ENCODE measurements around the gene ERC1.
"Not testable (repeated sequence)": the region's sequence is repeated elsewhere in the genome, so short reads cannot be mapped to it uniquely, and the experiment has no call there.

The ERC1 gene

DNA sequence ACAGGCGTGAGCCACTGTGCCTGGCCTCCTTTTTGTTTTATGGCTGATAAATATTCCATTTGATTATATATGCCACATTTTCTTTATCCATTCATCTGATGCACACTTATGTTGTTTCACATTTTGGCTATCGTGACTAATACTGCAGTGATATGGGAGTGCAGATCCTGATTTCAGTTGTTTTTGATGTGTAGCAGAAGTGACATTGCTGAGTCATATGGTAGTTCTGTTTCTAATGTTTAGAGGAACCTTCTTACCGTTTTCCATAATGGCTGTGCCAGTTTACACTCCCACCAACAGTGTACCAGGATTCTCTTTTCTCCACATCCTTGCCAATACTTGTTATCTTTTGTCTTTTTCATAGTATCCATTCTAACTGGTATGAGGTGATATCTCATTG, 235.9 kb downstream of the ERC1 start:
- peak overlapping the region; percentile 53 for H3K27ac Mint-ChIP-seq
- H3K4me3 Mint-ChIP-seq = no peak overlapping the region
- no peaks in the 10 kb centered on the region for H3K9me3 Mint-ChIP-seq
- no peak for DNase-seq
- no peaks in the 10 kb centered on the region for H3K27me3 Mint-ChIP-seq
- H3K4me1 Mint-ChIP-seq (ENCODE audit: low read depth) = peaks cover 20% of the 10 kb centered on the region
- H3K36me3 Mint-ChIP-seq (ENCODE audit: low read depth) = peaks cover 11% of the 10 kb centered on the region

DNA sequence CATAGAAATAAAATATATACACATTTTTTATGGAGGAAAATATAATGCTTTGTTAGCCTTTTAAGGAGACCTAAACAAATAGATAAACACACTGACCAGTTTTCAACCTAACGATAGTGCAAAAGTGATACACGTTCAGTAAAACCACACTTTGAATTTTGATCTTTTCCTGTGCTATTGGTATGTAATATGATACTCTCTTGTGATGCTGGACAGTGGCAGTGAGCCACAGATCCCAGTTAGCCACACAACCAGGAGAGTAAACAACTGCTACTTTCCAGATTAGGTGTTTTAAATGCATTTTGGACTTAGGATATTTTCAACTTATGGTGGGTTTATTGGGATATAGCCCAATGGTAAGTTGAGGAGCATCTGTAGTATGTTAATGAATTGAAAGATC, 243.1 kb downstream of the ERC1 start:
- H3K4me1 Mint-ChIP-seq (ENCODE audit: low read depth) = no peaks in the 10 kb centered on the region
- DNase-seq = no peak
- no peak overlapping the region for H3K4me3 Mint-ChIP-seq
- peaks cover 31% of the 10 kb centered on the region for H3K36me3 Mint-ChIP-seq (ENCODE audit: low read depth)
- H3K27me3 Mint-ChIP-seq = no peaks in the 10 kb centered on the region
- no peaks in the 10 kb centered on the region for H3K9me3 Mint-ChIP-seq
- no peak overlapping the region for H3K27ac Mint-ChIP-seq

DNA sequence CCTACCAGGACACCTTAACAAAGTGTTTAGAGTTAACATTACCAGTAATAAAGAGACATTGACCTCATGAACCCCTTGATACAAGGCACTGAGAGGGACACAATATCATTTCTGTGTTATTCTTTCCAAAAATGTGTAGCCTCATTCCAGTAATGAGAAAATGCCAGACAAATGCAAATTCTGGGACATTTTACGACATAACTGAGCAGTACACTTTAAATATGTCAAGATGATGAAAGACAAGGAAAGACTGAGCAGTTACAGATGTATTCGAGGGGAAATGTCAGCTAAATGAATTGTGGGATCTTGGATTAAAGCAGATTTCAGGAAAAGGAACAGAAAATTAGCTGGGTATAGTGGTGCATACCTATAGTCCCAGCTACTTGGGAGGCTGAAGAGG, 255.6 kb downstream of the ERC1 start:
- Mint-ChIP-seq H3K4me1 (ENCODE audit: low read depth) (no peaks in the 10 kb centered on the region), H3K4me3 (no peak overlapping the region), H3K9me3 (no peaks in the 10 kb centered on the region), H3K27me3 (no peaks in the 10 kb centered on the region), H3K27ac (no peak overlapping the region), H3K36me3 (ENCODE audit: low read depth) (peaks cover 5% of the 10 kb centered on the region)
- no peak for DNase-seq

DNA sequence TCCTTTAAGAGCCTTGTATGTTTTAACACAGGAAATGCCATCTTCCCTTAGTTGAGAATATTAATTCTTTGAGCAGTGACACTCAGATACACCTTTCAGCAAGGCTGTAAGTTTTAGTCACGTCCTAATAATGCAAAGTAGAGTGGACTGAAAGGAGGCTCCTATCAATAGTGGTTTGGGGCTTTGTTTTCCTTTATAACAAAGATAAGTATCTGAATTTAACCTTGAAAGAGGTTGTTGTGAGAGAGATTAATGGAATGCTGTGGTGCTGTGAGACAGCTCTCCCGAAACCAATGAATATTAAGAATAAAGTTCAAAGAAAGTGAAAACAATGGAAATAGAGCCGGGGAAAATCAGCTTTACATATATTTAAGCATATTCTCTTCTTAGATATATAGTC, 259.6 kb downstream of the ERC1 start:
- Mint-ChIP-seq H3K9me3 (no peaks in the 10 kb centered on the region), H3K4me1 (ENCODE audit: low read depth) (no peaks in the 10 kb centered on the region), H3K27ac (no peak overlapping the region), H3K27me3 (no peaks in the 10 kb centered on the region), H3K36me3 (ENCODE audit: low read depth) (peaks cover 6% of the 10 kb centered on the region), H3K4me3 (no peak overlapping the region)
- no peak for DNase-seq

DNA sequence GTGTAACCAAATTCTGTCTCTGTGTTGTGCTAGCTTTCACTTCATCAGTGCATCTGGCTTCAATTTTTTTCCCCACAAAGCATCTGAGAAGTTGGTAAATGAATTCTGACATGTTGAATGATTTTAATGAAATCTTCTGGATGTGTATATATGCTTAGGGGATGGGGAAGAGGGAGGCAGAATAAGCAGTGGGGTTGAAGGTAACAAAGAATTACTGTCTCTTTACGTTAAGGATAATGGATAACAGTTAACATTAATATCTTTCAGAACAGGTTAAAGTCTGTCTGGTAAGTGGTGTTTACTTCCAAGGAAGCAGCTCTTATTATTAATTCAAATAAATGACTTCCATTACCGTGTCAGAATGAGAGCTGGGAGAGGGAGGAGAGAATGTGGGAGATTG, 261.7 kb downstream of the ERC1 start:
- Mint-ChIP-seq H3K27ac (no peak overlapping the region), H3K36me3 (ENCODE audit: low read depth) (peaks cover 18% of the 10 kb centered on the region), H3K27me3 (no peaks in the 10 kb centered on the region), H3K9me3 (no peaks in the 10 kb centered on the region), H3K4me3 (no peak overlapping the region), H3K4me1 (ENCODE audit: low read depth) (no peaks in the 10 kb centered on the region)
- no peak for DNase-seq

DNA sequence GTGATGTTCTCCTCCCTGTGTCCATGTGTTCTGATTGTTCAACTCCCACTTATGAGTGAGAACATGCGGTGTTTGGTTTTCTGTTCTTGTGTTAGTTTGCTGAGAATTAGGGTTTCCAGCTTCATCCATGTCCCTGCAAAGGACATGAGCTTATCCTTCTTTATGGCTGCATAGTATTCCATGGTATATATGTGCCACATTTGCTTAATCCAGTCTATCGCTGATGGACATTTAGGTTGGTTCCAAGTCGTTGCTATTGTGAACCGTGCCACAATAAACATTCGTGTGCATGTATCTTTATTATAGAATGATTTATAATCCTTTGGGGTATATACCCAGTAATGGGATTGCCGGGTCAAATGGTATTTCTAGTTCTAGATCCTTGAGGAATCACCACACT, 264.1 kb downstream of the ERC1 start:
- not testable (repeated sequence) for H3K9me3 Mint-ChIP-seq; H3K27ac Mint-ChIP-seq; H3K27me3 Mint-ChIP-seq; H3K4me3 Mint-ChIP-seq; DNase-seq; H3K4me1 Mint-ChIP-seq (ENCODE audit: low read depth)
- peaks cover 23% of the 10 kb centered on the region for H3K36me3 Mint-ChIP-seq (ENCODE audit: low read depth)

DNA sequence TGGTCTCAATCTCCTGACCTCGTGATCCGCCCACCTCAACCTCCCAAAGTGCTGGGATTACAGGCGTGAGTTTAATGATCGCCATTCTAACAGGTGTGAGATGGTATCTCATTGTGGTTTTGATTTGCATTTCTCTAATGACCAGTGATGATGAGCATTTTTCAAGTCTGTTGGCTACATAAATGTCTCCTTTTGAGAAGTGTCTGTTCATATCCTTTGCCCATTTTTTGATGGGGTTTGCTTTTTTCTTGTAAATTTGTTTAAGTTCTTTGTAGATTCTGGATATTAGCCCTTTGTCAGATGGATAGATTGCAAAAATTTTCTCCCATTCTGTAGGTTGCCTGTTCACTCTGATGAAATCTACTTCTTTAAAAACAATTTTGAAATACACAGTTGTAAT, 264.8 kb downstream of the ERC1 start:
- H3K36me3 Mint-ChIP-seq (ENCODE audit: low read depth) = peaks cover 27% of the 10 kb centered on the region
- H3K27me3 Mint-ChIP-seq; H3K4me3 Mint-ChIP-seq; DNase-seq; H3K4me1 Mint-ChIP-seq (ENCODE audit: low read depth); H3K27ac Mint-ChIP-seq; H3K9me3 Mint-ChIP-seq: not testable (repeated sequence)

DNA sequence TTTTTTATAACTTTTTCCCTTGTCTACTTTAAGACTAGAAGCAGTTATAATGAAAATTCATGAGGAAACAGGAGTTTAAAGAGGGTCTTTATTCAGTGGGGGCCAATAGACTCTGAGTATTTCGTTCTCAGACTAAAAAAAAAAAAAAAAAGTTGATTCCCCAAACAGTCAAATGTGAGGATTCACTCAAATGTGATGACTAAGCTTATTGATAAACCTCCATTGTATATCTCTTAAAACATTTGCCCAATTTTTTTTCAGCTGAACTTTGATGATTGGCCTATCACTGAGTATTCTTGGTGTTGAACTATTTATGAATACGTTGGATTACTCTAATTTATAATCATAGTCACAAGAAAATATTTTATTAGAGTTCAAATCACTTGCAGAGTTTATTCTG, 265.3 kb downstream of the ERC1 start:
- DNase-seq = no peak
- peaks cover 30% of the 10 kb centered on the region for H3K36me3 Mint-ChIP-seq (ENCODE audit: low read depth)
- no peak overlapping the region for H3K4me3 Mint-ChIP-seq
- H3K27ac Mint-ChIP-seq = no peak overlapping the region
- H3K9me3 Mint-ChIP-seq = no peaks in the 10 kb centered on the region
- no peaks in the 10 kb centered on the region for H3K27me3 Mint-ChIP-seq
- no peaks in the 10 kb centered on the region for H3K4me1 Mint-ChIP-seq (ENCODE audit: low read depth)

DNA sequence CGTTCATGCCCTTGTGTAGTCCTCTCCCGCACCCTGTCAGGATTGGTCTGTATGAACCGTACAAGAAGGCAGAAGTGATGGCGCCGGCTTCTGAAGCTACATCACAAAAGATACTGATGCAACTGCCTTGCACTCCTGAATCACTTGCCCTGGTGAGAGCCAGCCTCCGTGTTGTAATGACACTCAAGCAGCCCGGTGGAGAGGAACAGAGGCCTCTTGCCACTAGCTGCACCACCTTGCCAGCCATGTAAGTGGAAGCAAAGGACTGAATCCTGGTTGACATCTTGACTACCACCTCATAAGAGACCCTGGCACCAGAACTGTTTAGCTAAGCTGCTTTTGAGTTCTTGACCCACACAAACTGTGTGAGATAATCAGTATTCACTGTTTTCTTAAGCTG, 266.0 kb downstream of the ERC1 start:
- H3K27me3 Mint-ChIP-seq = no peaks in the 10 kb centered on the region
- H3K9me3 Mint-ChIP-seq = no peaks in the 10 kb centered on the region
- H3K4me3 Mint-ChIP-seq = no peak overlapping the region
- DNase-seq = no peak
- peaks cover 36% of the 10 kb centered on the region for H3K36me3 Mint-ChIP-seq (ENCODE audit: low read depth)
- no peaks in the 10 kb centered on the region for H3K4me1 Mint-ChIP-seq (ENCODE audit: low read depth)
- no peak overlapping the region for H3K27ac Mint-ChIP-seq

DNA sequence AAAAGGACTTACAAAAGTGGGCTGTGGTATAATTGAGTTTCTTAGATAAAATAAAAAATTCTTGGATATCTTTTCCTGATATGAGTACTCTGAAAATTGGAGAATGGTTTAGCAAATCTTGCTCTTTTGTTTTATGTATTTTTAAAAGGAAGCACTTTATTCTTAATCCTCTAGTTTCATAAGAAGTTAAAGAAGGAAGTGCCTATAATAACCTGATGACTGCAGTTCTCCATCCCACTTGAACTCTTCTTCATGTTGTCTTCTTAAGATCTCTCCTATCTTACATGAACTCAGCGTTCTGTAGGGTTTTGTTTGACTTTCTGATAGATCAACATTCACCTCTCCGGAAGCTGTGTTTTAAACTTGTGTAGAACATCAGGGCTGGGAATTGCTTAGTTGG, 271.0 kb downstream of the ERC1 start:
- Mint-ChIP-seq H3K27ac (no peak overlapping the region), H3K4me1 (ENCODE audit: low read depth) (no peaks in the 10 kb centered on the region), H3K4me3 (no peak overlapping the region), H3K27me3 (no peaks in the 10 kb centered on the region), H3K36me3 (ENCODE audit: low read depth) (peaks cover 57% of the 10 kb centered on the region), H3K9me3 (no peaks in the 10 kb centered on the region)
- no peak for DNase-seq

DNA sequence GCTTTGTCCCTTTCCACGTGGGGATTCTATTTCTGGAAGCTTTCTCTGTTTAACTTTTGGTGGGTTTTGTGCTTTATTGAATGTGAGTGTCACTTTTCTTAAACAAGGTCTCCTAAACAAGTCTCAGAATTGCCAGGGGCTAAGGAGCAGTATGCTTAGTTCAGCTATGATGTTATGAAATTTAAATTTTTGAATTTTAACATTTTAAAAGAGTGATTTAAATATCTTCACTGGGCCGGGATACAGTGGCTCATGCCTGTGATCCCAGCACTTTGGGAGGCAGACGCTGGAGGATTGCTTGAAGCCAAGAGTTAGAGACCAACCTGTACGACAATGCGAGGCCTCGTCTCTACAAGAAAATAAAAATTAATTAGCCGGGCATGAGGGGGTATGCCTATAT, 276.2 kb downstream of the ERC1 start:
- H3K27me3 Mint-ChIP-seq = no peaks in the 10 kb centered on the region
- H3K4me3 Mint-ChIP-seq = no peak overlapping the region
- H3K27ac Mint-ChIP-seq = no peak overlapping the region
- DNase-seq = no peak
- peaks cover 7% of the 10 kb centered on the region for H3K4me1 Mint-ChIP-seq (ENCODE audit: low read depth)
- peaks cover 52% of the 10 kb centered on the region for H3K36me3 Mint-ChIP-seq (ENCODE audit: low read depth)
- H3K9me3 Mint-ChIP-seq = no peaks in the 10 kb centered on the region

DNA sequence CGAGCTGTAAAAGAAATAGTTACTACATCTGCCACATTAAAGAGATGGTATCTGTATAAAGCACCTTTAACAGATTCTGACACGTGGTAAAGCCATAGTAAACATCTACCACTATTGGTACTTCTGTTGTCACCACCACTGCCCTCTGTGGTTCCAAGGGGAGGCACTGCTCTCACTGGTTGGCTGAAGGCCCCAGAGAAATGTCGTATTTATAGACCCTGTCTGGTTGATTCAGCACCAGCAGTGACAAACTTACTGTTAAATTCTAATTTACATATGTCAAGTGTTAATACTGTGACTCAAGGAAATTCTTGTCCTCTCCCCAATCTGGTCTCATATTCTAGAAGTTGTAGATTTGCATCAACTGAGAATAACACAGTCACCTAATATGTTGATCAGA, 281.1 kb downstream of the ERC1 start:
- H3K27me3 Mint-ChIP-seq = no peaks in the 10 kb centered on the region
- no peak for DNase-seq
- peaks cover 15% of the 10 kb centered on the region for H3K36me3 Mint-ChIP-seq (ENCODE audit: low read depth)
- H3K4me3 Mint-ChIP-seq = no peak overlapping the region
- H3K27ac Mint-ChIP-seq = no peak overlapping the region
- peaks cover 10% of the 10 kb centered on the region for H3K4me1 Mint-ChIP-seq (ENCODE audit: low read depth)
- H3K9me3 Mint-ChIP-seq = no peaks in the 10 kb centered on the region

DNA sequence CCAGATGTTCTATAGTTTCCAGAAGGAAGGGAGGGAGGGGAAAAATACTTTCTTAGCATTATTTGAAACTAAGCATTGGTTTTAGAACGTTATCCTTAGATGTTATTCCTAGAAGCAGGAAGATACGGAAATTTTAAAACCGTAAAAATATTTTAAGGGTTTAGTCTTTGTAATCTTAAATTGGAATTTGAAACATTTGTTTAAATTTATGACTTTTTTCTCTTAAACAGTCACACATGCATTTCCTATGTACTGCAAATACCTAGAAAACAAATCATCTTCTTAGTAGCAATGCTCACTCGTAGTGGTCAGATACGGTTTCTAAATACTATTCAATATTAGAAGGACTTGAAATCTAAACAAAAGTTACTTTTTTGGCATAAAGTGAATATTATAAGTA, 282.0 kb downstream of the ERC1 start:
- DNase-seq = no peak
- Mint-ChIP-seq H3K9me3 (no peaks in the 10 kb centered on the region), H3K27ac (no peak overlapping the region), H3K4me3 (no peak overlapping the region), H3K36me3 (ENCODE audit: low read depth) (peaks cover 13% of the 10 kb centered on the region), H3K4me1 (ENCODE audit: low read depth) (peaks cover 18% of the 10 kb centered on the region), H3K27me3 (no peaks in the 10 kb centered on the region)

DNA sequence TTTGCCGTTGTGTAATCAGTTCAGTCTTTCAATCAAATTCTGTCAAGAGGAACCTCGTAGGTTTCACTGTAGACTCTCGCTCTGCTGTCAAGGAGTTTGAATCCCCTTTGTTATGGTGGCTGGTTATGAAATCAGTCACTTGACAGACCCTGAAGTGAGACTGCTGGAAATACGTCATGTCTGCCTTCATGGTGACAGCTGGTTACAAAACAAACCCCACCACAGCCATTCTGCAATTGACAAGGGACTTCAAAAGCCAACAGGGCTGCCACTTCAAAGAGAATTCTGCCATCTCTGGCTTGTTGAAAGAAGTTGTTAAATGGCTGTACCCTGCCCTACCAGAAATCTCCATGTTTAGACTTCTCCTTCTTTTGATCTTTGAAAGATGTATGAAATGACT, 286.9 kb downstream of the ERC1 start:
- peak overlapping the region; percentile 7 for H3K27ac Mint-ChIP-seq
- no peaks in the 10 kb centered on the region for H3K9me3 Mint-ChIP-seq
- no peaks in the 10 kb centered on the region for H3K27me3 Mint-ChIP-seq
- peaks cover 15% of the 10 kb centered on the region for H3K4me1 Mint-ChIP-seq (ENCODE audit: low read depth)
- peaks cover 4% of the 10 kb centered on the region for H3K36me3 Mint-ChIP-seq (ENCODE audit: low read depth)
- no peak for DNase-seq
- no peak overlapping the region for H3K4me3 Mint-ChIP-seq

DNA sequence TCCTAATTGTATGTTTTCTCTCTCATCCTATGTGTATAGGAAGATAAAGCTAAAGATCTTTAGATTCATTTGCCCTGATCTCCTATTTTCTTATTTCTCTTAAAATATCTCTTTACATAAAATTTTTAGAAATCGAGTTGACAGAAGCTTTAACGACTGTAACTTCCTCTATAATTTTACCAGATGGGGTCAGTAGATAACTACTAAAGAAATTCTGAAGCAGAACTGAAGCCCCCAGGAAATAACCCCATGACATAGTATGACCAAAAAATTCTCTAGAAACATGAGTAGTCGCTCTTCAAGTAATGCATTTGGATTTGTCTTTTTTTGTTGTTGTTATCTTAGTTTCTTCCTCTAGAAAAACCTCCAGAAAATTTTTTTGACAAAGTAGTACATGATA, 288.0 kb downstream of the ERC1 start:
- Mint-ChIP-seq H3K27me3 (no peaks in the 10 kb centered on the region), H3K4me3 (no peak overlapping the region), H3K9me3 (no peaks in the 10 kb centered on the region), H3K4me1 (ENCODE audit: low read depth) (peaks cover 15% of the 10 kb centered on the region), H3K27ac (no peak overlapping the region), H3K36me3 (ENCODE audit: low read depth) (peaks cover 4% of the 10 kb centered on the region)
- DNase-seq = no peak

DNA sequence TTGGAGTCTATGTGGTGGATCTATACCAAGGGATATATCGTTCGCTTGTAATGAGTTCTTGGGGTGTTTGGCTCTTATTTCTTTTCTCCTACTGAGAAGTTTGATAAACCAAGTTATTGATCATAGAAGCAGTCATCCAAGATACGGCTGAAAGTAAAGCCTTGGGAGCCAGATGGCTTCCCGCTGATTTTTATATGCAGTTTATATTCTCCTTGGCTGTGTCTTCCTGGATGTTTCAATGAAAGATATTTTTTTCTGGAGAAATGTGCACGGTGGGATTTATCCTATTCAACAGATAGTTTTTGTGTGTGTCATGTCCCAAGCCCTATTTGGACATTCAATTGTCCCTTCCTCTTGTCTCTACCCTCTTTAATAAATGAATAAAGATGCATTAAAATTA, 289.0 kb downstream of the ERC1 start:
- no peak overlapping the region for H3K27ac Mint-ChIP-seq
- H3K36me3 Mint-ChIP-seq (ENCODE audit: low read depth) = peaks cover 6% of the 10 kb centered on the region
- H3K4me3 Mint-ChIP-seq = no peak overlapping the region
- H3K4me1 Mint-ChIP-seq (ENCODE audit: low read depth) = peaks cover 12% of the 10 kb centered on the region
- H3K27me3 Mint-ChIP-seq = no peaks in the 10 kb centered on the region
- H3K9me3 Mint-ChIP-seq = no peaks in the 10 kb centered on the region
- no peak for DNase-seq
